Stimulated activated CD4-positive, alpha-beta T cell treated with anti-CD3 and anti-CD28 coated beads, Interleukin-15, amount 100 ng/mL, for 48 hours (primary cell): Measurements from ENCODE around the gene TRPV5.

Experiments used
- DNase-seq, 2 donors: peaks; one replicate each; pipeline ENCODE4 v3.0.0-alpha.2; 2020; ENCODE audit warnings: low read depth in 2 of 2

TRPV5 gene

GRCh38 chr7:142870566-142871259, 62.8 kb downstream of the TRPV5 start:
- no peak for DNase-seq

DNA sequence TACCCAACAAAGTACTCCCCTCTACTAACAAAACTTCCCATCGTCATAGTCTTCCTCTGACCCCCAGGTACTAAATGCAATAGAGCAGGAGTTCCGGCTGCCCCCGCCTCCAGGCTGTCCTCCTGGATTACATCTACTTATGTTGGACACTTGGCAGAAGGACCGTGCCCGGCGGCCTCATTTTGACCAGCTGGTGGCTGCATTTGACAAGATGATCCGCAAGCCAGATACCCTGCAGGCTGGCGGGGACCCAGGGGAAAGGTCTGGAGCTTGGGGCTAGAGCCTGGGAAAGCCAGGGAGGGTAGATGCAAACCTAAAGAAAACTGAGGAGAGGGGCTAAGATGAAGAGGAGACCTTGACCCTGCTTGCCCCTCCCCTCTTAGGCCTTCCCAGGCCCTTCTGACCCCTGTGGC, 63.4 kb downstream of the TRPV5 start:
- no peak for DNase-seq

- no peak for DNase-seq
Measured at GRCh38 chr7:142869434-142869833, 64.1 kb downstream of the TRPV5 start.

DNA sequence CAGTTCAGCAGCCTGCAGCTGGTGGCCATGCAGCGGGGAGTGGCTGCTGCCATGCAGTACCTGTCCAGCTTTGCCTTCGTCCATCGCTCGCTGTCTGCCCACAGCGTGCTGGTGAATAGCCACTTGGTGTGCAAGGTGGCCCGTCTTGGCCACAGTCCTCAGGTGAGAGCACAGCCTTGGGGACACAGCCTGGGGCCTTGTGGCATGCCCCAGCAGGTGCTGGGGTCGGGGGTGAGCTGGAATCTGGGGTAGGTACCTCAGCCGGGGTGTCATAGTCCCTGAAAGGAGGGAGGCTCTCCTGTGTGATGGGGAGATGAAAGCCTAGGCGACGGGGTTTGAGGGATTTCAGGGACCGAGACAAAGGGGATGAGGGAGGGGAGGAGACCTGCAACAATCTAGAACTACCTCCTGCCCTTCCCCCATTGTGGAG, 64.5 kb downstream of the TRPV5 start:
- DNase-seq = no peak

DNA sequence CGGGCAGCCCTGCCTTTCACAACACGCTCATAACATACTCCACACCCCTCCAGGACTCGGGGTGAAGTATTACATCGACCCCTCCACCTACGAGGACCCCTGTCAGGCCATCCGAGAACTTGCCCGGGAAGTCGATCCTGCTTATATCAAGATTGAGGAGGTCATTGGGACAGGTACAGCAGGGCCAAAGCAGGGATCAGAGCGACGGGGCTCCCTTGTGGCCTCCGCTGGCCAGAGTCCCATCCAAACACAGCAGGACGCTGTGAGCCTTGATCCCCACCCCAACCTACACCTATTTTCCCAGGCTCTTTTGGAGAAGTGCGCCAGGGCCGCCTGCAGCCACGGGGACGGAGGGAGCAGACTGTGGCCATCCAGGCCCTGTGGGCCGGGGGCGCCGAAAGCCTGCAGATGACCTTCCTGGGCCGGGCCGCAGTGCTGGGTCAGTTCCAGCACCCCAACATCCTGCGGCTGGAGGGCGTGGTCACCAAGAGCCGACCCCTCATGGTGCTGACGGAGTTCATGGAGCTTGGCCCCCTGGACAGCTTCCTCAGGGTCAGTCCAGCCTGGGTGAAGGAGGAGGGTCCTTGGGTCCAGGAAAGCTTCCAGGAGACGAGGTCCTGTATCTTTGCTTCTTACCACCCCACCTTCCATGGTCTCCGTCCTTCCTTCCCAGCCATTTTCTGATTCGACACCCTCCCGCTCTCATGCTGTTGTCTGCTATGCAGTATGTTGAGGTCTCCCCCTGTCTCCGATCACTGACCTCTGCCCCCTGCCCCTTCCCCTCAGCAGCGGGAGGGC, 65.2 kb downstream of the TRPV5 start:
- DNase-seq = no peak

- no peak for DNase-seq
Measured at GRCh38 chr7:142867398-142868187, 66.0 kb downstream of the TRPV5 start.

DNA sequence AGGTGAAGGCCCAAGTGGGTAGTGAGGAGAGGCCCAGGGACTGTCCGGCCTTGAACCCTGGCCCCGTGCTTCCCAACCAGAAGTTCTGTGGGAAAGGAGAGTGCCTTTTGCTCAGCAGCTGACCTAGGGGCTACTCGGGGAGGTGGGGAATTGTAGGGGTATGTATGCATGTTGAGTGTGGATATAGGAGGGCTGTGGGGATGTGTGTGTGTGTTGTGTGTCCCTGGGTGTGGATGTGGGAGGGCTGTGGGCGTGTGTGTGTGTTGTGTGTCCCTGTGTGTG, 66.5 kb downstream of the TRPV5 start:
- no peak for DNase-seq

DNA sequence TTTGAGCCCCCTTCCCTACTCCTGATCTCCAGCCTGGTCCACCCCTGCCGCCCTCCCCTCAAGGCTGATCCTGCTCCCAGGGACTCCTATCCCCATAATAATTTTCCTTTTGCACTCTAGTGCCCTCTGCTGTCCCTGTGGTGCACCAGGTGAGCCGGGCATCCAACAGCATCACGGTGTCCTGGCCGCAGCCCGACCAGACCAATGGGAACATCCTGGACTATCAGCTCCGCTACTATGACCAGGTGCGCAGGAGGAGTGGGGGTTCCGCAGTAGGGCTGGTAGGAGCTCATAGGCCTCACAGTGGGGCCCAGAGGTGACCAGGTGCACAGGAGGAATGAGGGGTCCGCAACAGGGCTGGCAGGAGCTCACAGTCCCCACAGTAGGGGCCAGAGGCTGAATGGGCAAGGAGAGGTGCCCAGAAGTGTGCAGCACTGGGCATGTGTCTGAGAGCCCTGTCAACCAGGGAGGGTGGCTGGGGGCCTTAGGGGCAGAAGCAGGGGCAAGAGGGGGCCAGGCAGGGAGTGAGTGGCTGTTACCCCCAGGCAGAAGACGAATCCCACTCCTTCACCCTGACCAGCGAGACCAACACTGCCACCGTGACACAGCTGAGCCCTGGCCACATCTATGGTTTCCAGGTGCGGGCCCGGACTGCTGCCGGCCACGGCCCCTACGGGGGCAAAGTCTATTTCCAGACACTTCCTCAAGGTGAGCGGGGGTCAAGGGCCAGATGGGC, 67.0 kb downstream of the TRPV5 start:
- no peak for DNase-seq

GRCh38 chr7:142865766-142866165, 67.8 kb downstream of the TRPV5 start:
- DNase-seq = no peak

DNA sequence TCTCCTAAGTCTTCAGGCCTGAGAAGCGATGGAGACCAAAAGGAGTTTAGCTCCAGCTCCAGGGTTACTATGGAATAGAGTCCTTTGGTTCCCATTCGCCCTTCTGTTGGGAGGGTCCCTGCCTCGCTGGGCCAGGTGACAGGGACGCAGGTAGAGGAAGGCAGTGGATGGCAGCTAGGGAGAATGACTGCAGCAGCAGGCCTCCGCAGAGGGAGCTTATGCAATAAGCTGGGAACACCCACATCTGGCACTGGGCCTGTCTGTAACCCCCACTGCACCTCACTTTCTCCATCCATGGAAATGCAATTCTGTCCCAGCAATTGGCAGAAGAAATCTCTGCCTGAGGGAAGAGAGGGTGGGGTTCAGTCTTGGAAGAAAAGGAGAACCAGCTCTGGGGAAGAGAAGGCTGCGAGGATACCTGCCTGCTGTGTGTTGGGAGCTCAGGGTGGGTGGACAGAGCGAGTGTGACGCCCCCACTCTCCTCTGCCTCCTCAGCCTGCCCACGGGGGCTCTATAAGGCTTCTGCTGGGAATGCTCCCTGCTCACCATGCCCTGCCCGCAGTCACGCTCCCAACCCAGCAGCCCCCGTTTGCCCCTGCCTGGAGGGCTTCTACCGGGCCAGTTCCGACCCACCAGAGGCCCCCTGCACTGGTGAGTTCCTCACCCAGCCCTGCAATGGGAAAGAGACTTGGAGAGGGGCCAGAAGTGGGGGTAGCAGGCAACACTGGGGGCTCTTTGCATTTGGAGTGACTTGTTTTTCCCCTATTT, 68.4 kb downstream of the TRPV5 start:
- no peak for DNase-seq

DNA sequence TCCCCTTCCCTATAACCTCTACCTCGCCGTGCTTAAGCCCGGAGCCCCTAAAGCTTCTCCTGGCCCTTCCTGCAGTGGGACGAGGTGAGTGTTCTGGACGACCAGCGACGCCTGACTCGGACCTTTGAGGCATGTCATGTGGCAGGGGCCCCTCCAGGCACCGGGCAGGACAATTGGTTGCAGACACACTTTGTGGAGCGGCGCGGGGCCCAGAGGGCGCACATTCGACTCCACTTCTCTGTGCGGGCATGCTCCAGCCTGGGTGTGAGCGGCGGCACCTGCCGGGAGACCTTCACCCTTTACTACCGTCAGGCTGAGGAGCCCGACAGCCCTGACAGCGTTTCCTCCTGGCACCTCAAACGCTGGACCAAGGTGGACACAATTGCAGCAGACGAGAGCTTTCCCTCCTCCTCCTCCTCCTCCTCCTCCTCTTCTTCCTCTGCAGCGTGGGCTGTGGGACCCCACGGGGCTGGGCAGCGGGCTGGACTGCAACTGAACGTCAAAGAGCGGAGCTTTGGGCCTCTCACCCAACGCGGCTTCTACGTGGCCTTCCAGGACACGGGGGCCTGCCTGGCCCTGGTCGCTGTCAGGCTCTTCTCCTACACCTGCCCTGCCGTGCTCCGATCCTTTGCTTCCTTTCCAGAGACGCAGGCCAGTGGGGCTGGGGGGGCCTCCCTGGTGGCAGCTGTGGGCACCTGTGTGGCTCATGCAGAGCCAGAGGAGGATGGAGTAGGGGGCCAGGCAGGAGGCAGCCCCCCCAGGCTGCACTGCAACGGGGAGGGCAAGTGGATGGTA, 69.5 kb downstream of the TRPV5 start:
- no peak for DNase-seq

GRCh38 chr7:142862786-142863400, 70.7 kb downstream of the TRPV5 start:
- no peak for DNase-seq

- DNase-seq = no peak
Measured at GRCh38 chr7:142862351-142862750, 71.2 kb downstream of the TRPV5 start.

- DNase-seq = no peak
Measured at GRCh38 chr7:142860968-142861367, 72.6 kb downstream of the TRPV5 start.

GRCh38 chr7:142859829-142860228, 73.7 kb downstream of the TRPV5 start:
- DNase-seq = no peak

DNA sequence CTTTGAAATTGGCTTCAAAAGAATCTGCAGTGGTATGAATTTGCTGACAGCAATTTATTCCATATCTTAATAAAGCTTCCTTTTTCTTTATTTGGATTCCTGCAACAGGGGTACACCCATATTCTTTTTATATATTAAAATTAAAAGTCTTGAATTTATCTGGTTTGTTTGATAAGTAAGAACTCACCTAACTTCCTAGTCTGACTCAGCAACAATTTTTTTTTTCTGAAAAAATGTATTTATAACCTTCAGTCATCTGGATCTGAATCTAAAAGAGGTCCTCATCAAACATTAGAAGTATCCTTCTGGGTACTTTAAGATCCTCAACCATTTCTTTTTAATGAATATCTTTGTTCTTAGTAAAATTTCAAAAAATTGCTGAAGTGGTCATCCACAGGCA, 74.1 kb downstream of the TRPV5 start:
- DNase-seq = no peak
